Measurements from ENCODE around the gene KLLN.

GRCh38 chr10:87827681-87828080, 35.7 kb downstream of the KLLN start:
- no peak for TF ChIP-seq CTCF (IDR thresholded peaks at IDR 0.05; ENCODE audit: low read length)
- no peak for TF ChIP-seq EZH2 (optimal IDR thresholded peaks at IDR 0.05; ENCODE audit: low read depth, low read length)
